ENCODE measurements around the gene CD200R1.

CD200R1 gene

GRCh38 chr3:112884678-112885290 is 90.1 kb downstream of the CD200R1 start:
- DNase-seq: no peak

- no peak for DNase-seq
These were observed 93.0 kb downstream of the CD200R1 start for GRCh38 chr3:112881891-112882290.

GRCh38 chr3:112875561-112875960 is 99.3 kb downstream of the CD200R1 start:
- DNase-seq: no peak

GRCh38 chr3:112874725-112875124 is 100.2 kb downstream of the CD200R1 start:
- DNase-seq: no peak

- no peak for DNase-seq
These were observed 101.3 kb downstream of the CD200R1 start for GRCh38 chr3:112873632-112874031.

GRCh38 chr3:112871735-112872134 is 103.2 kb downstream of the CD200R1 start:
- DNase-seq: no peak

Measured in NCI-H1417 (cell line).